ENCODE results near the gene CDSN. TPM values are rescaled to one million over a fixed set of nuclear protein-coding genes. Genes with fewer than 3 reads are reported as not detected.

The CDSN gene
- total and polyA plus RNA-seq, 2 experiments from 2014 or later: 0.07 TPM; not detected in 1

GRCh38 chr6:31169123-31169857 lies 49.0 kb upstream of the CDSN start:
- H3K4me3 ChIP-seq: peak overlapping the region; percentile 100
- H3K27ac ChIP-seq (ENCODE audit: low read depth): peak overlapping the region; percentile 100
- DNase-seq (ENCODE audit: low spot score): no peak
- peaks cover 49% of the 10 kb centered on the region for H3K4me1 ChIP-seq (ENCODE audit: insufficient read depth)
- H3K4me2 ChIP-seq: peak overlapping the region; percentile 100
- H3K9me2 ChIP-seq (ENCODE audit: insufficient read depth): no peaks in the 10 kb centered on the region
- Mint-ChIP-seq H3K4me3 (peak overlapping the region; percentile 95), H3K36me3 (ENCODE audit: low read depth) (peaks cover 57% of the 10 kb centered on the region), H3K9me3 (no peaks in the 10 kb centered on the region; the same call in 2 of the 3 replicates), H3K27ac (peak overlapping the region; percentile 92), H3K27me3 (ENCODE audit: insufficient read depth, low read depth, poor library complexity) (peaks cover 34% of the 10 kb centered on the region), H3K4me1 (peaks cover 57% of the 10 kb centered on the region)
- H3K79me2 ChIP-seq (replicated peaks; ENCODE audit: insufficient read depth): peaks cover 75% of the 10 kb centered on the region
- peaks cover 53% of the 10 kb centered on the region for H4K20me1 ChIP-seq (replicated peaks; ENCODE audit: insufficient read depth)
- H3K27me3 ChIP-seq (ENCODE audit: insufficient read depth): no peaks in the 10 kb centered on the region
- H3K36me3 ChIP-seq (ENCODE audit: insufficient read depth): peaks cover 27% of the 10 kb centered on the region
- H2AFZ ChIP-seq: no peak overlapping the region
- peaks cover 38% of the 10 kb centered on the region for H3F3A ChIP-seq (replicated peaks; ENCODE audit: low read depth)
- no peak for TF ChIP-seq CTCF (conservative IDR thresholded peaks at IDR 0.05; ENCODE audit: low read depth in 2 of 2)
- TF ChIP-seq POLR2AphosphoS5 (IDR thresholded peaks at IDR 0.05; ENCODE audit: low read depth): no peak
- no peak for TF ChIP-seq NANOG (IDR thresholded peaks at IDR 0.05; ENCODE audit: borderline replicate concordance)
- no peak for TF ChIP-seq REST (IDR thresholded peaks at IDR 0.05; ENCODE audit: unreplicated experiment)
- no peak for TF ChIP-seq JUNB (IDR thresholded peaks at IDR 0.05; ENCODE audit: unreplicated experiment)
- ATAC-seq: no peak

- Histone ChIP-seq H4K20me1 (replicated peaks; ENCODE audit: insufficient read depth) (peaks cover 59% of the 10 kb centered on the region), H3K27ac (ENCODE audit: low read depth) (peak overlapping the region; percentile 100; the same call in 1 of the 2 replicates), H3K4me2 (peak overlapping the region; percentile 100), H2AFZ (no peak overlapping the region), H3K27me3 (ENCODE audit: insufficient read depth) (no peaks in the 10 kb centered on the region), H3K79me2 (replicated peaks; ENCODE audit: insufficient read depth) (peaks cover 68% of the 10 kb centered on the region), H3K36me3 (ENCODE audit: insufficient read depth) (peaks cover 34% of the 10 kb centered on the region), H3K9me2 (ENCODE audit: insufficient read depth) (no peaks in the 10 kb centered on the region), H3F3A (replicated peaks; ENCODE audit: low read depth) (peaks cover 40% of the 10 kb centered on the region), H3K4me1 (ENCODE audit: insufficient read depth) (peaks cover 47% of the 10 kb centered on the region), H3K4me3 (peak overlapping the region; percentile 100)
- no peak for ATAC-seq
- H3K4me1 Mint-ChIP-seq: peaks cover 56% of the 10 kb centered on the region
- peak overlapping the region; percentile 92 for H3K27ac Mint-ChIP-seq
- H3K9me3 Mint-ChIP-seq: no peaks in the 10 kb centered on the region; the same call in 2 of the 3 replicates
- DNase-seq (ENCODE audit: low spot score): no peak
- peak overlapping the region; percentile 95 for H3K4me3 Mint-ChIP-seq
- peaks cover 64% of the 10 kb centered on the region for H3K36me3 Mint-ChIP-seq (ENCODE audit: low read depth)
- peaks cover 33% of the 10 kb centered on the region for H3K27me3 Mint-ChIP-seq (ENCODE audit: insufficient read depth, low read depth, poor library complexity)
- TF ChIP-seq CREB1 (CRISPR knock-in tag; IDR thresholded peaks at IDR 0.05; ENCODE audit: low read depth) (no peak), JUNB (IDR thresholded peaks at IDR 0.05; ENCODE audit: unreplicated experiment) (no peak), ETS1 (IDR thresholded peaks at IDR 0.05) (no peak), EZH2phosphoT487 (IDR thresholded peaks at IDR 0.05; ENCODE audit: unreplicated experiment) (no peak), ZNF114 (CRISPR knock-in tag; IDR thresholded peaks at IDR 0.05) (no peak), REST (IDR thresholded peaks at IDR 0.05; ENCODE audit: unreplicated experiment) (no peak), STAT1 (IDR thresholded peaks at IDR 0.05; ENCODE audit: unreplicated experiment) (no peak), CTCF (conservative IDR thresholded peaks at IDR 0.05; ENCODE audit: low read depth in 2 of 2) (no peak)
These were observed 48.4 kb upstream of the CDSN start for GRCh38 chr6:31168606-31169005.
